HG03432 (cell line): ENCODE results near the gene SMG1.
A peak's percentile ranks its signal among the peaks of the same experiment; 100 is the strongest.
"Not testable (repeated sequence)": the region's sequence is repeated elsewhere in the genome, so short reads cannot be mapped to it uniquely, and the experiment has no call there.

Source experiments
- ATAC-seq: cut with Tn5 transposase; IDR thresholded peaks from one replicate; pipeline ENCODE4 v1.9.1; 2021; ENCODE audit warnings: mild to moderate bottlenecking, moderate library complexity; ENCODE audit not compliant: unreplicated experiment

Gene SMG1

GRCh38 chr16:18925986-18926865 lies at the start of gene SMG1:
SMG1 (minus strand) TSS chr16:18926408; CDS start chr16:18926041, 367 bp downstream.
- ATAC-seq = peak; percentile 86

DNA sequence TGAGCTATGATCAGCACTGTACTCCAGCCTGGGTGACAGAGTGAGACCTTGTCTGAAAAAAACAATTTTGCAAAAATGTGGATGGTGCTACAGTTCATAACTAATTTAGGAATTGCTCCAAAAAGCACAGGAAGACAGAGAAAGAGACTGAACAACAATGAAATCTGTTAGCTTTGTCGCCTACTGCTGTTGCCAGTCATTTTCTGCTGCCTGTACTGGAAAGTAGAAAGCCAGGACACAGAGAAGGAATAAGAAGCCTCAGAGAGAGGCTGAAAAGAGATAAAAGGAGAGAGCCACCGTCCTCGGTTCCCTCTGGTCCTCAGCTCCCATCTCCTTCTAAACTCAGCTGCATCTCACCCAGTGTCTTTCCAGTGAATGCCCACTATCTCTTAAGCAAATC lies 48.9 kb upstream of the SMG1 start:
- no peak for ATAC-seq

GRCh38 chr16:18969855-18970240 lies 43.6 kb upstream of the SMG1 start:
- ATAC-seq = no peak

- no peak for ATAC-seq
These were observed 43.0 kb upstream of the SMG1 start for GRCh38 chr16:18969050-18969854.

DNA sequence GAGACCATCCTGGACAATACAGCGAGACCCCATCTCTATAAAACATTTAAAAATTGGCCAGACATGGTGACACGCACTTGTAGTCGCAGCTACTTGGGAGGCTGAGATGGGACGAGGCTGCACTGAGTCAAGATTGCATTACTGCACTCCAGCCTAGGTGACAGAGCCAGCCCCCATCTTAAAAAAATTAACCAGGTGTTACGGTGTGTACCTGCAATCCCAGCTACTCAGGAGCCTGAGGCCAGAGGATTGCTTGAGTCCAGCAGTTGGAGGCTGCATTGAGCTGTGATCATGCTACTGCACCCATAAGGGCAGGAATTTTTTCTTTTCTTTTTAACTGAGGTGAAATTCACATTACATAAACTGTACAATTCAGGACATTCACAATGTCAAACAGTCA lies 40.6 kb upstream of the SMG1 start:
- ATAC-seq = no peak

- no peak for ATAC-seq
These were observed 39.3 kb upstream of the SMG1 start for GRCh38 chr16:18965555-18965954.

GRCh38 chr16:18959031-18959505 lies 32.9 kb upstream of the SMG1 start:
- no peak for ATAC-seq

DNA sequence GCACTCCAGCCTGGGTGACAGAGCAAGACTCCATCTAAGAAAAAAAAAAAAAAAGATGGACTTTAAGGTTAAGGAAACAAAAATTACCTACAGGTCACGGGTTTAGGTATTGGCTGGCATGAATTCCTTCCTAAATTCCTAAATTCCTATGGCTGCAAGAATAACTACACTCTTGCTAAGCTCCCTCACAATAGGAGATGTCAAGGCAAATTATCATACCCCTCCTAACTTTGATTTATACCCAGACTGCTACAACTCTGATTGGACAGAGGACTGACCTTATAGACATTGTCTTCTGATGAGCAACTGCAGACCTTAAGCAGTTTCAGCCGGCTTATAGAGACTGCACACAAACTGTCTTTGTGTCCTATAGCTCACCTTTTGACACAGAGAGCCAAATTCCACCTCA lies 32.4 kb upstream of the SMG1 start:
- ATAC-seq = no peak

GRCh38 chr16:18956658-18957241 lies 30.5 kb upstream of the SMG1 start:
- ATAC-seq = not testable (repeated sequence)

GRCh38 chr16:18955874-18956580 lies 29.8 kb upstream of the SMG1 start:
- ATAC-seq = not testable (repeated sequence)

DNA sequence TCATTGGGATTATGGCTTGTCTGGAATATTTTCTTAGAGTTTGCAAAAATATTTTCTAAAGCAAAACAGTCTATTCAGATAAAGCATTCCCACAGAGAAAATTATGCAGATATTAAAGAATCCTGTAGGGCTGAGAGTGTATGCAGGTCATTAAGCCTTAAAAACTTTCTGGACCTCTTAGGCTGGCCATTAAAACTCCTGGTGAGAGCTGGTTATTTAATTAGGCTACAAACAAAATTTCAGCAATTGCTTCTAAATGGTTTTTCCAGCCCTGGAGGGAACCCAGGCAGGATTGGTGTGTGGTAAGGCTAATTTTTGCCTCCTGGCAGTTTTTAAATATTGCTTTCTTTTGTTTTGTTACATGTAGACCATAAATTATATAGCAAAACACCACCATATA lies 27.3 kb upstream of the SMG1 start:
- ATAC-seq = no peak

DNA sequence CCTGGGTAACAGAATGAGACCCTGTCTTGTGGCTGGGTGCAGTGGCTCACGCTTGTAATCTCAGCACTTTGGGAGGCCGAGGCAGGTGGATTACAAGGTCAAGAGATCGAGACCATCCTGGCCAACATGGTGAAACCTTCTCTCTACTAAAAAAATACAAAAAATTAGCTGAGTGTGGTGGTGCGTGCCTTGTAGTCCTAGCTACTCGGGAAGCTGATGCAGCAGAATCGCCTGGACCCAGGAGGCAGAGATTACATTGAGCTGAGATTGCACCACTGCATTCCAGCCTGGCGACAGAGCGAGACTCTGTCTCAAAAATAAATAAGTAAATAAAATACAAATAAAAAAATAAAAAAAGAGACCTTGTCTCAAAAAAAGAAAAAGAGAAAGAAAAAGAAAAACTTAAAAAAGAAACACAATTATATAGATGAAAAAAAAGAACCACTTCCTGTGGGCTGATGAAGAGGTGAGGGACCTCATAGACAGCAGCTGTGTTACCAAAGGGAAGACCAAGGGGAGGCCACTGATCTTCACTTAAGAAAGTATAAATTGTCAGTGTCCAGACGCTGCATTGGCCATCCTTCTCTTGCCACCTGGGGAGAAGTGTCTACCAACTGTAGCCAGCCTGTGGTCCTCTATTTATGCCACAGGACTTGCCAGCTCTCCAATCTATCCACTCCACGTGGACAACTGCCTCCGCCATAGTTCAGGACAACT lies 24.4 kb upstream of the SMG1 start:
- ATAC-seq = no peak

DNA sequence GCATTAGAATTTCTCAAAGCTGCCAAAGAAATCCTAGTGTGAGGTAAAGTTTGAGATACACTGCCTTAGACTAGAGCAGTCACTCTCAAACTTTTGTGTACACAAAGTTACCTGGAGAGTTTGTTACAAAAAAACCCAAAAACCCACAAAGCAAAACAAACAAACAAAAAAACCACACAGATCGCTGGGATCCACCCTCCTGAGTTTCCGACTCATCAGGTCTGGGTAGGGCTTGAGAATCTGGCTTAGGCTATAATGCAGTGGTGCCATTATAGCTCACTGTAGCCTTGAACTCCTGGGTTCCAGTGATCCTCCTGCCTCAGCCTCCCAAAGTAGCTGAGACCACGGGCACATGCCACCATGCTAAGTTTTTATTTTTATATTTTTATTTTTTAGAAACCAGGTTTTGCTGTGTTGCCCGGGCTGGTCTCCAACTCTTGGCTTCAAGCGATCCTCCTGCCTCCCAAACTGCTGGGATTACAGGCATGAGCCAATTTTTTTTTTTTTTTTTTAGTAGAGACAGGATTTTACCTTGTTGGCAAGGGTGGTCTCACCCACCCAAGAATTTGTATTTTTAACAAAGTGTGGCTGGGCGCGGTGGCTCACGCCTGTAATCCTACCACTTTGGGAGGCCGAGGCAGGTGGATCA lies 22.3 kb upstream of the SMG1 start:
- no peak for ATAC-seq

DNA sequence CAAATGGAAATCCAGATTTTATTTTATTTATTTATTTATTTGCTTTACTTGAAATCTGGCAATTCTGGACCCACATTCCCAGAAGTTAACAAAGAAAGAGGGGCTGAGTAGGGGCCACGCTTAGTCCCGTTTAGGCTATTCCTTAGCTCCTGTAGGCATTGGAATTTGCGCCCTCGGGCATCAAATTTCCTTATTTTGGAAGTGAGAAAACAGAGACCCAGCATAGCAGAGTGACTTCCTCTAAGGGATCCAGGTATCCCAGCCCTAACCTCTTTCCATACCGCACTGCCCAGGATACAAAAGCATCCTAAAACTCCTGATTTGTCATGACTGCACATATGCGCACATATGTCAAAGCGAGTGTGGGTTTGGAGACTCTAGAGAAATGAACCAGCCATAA lies 19.0 kb upstream of the SMG1 start:
- ATAC-seq = no peak

- ATAC-seq = no peak
These were observed 17.2 kb upstream of the SMG1 start for GRCh38 chr16:18943414-18943813.

DNA sequence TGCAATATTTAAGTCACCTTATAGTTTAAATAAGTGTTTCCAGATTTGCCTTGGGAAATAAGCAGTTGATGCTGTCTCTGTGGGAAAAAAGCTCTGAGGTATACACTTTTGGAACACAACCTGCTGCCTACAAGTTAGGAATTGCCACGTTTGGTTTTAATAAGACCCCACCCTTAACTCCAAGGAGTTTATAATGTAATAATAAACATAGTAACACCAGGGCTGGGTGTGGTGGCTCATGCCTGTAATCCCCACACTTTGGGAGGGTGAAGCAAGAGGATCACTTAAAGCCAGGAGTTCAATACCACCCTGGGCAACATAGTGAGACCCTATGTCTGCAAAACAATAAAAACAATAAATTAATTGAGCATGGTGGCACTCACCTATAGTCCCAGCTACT lies 15.9 kb upstream of the SMG1 start:
- no peak for ATAC-seq

DNA sequence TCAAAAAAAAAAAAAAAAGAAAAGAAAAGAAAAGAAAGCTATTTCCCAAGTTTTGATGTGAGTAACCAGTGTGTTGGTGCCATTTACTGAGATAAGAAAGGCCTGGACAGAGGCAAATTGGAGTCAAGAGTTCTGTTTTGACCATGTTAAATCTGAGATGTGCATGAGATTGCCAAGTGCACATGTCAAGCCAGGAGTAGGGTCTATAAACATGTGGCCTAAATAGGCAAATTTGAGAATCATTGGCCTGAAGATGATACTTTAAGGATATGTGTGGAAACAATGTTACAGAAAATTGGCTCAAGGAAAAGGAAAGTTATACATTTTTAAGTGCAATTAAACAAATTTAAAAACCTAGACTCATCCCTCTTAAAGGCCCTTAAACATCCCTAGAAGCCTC lies 15.3 kb upstream of the SMG1 start:
- ATAC-seq = no peak

- no peak for ATAC-seq
These were observed 12.8 kb upstream of the SMG1 start for GRCh38 chr16:18938986-18939385.

DNA sequence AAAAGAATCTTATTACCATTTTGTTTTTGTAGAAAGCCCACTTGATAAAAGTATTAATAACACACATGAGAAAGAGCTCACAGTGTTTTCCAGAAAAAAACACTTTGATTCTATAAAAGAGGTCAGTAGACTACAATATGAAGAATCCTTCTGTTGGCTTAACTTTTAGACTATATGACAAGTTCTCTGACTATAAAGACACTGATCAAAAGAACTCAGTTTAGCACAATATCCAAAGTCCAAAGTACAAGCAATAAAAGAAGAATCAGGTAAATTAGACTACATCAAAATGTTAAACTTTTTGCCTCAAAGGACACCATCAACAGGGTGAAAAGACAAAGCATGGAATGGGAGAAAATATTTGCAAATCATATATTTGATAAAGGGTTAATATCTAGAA lies 11.2 kb upstream of the SMG1 start:
- no peak for ATAC-seq
